ENCODE data around the gene FAM136A. TPM values are rescaled to one million over a fixed set of nuclear protein-coding genes. Genes with fewer than 3 reads are reported as not detected.

The FAM136A gene
- total RNA-seq = 24.9 and 29.2 TPM in 2 replicates

DNA sequence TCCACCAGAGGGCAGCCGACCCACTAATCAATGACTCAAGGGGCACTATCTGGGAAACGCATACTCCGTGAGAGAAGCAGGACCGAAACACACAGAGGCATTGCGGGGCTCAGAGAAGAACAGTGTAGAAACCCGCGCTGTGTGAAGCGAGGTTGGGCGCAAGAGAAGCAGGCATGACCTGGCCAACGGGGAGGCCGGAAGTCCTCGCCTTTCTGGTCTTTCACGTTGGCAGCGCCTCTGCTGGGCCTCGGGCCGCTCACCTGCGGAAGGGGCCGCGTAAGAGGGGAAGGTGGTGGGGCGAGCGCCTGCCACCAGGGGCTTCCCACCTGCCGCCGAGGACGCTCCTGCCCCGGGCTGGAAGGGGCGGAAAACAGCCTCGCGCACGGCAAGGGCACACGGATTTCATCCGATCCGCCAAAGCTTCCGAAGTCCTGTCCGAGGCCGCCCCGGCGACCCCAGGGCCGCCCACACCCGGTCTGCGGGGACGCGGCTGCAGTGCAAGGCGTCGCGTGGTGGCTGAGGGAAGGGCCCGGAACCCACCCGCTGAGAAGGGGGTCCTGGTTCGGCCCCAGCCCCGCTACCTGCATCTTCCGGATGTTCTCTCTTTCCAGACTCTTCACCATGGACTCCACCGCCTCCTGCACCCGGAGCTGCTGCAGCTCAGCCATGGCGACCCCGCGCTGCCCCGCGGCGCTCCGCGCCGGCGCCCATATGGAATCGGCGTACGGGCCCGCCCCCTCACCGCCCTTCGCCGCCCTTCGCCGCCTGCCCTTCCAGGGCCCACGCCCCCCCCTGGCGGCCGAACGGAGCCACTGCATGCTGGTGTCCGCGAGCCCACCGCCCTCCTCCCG is at the start of gene FAM136A:
Gene FAM136A, minus strand, starts transcription at position 724 of the 851 bp plus-strand sequence. Its CDS starts 56 bp downstream, at position 668.

DNA sequence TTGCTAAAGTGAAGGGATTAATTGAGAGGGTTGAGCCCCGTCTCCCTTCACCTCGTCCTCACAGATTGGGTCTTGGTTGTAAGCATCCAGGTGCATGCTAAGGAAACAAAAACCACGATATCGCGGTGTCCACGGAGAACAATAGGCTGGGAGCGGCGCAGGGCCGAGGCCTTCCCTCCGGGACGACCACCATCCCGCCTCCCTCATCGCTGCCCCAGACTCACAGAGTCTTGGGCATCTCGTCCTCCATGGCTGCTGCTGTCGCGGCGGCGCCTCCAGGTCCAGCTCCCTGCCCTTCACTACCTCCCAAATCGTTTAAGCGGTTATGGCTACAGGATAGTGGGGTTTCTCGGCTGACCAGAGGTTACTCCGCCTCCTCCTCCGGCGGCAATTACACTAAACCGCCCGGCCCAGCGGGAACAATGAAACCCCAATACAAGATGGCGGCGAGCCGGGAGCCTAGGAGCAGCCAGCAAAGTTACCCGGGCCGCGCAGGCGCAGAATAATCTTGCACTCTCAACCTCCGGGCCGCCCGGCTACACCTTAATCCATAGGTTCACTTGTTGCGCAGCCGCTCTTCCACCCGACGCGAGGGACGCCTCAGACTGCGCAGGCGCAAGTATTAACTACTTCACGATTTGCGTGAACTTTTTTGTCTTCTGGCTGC is 53.6 kb downstream of the FAM136A start, which contains the start of gene TIA1:
Gene TIA1, minus strand, starts transcription at position 448 of the 667 bp plus-strand sequence. Its CDS starts 198 bp downstream, at position 250.

Other genes starting within 250 kb of the FAM136A start
- gene PCBP1, start 214.6 kb downstream of the FAM136A start, total RNA-seq = 33.6 and 68.9 TPM in 2 replicates
- gene C2orf42, start 111.0 kb downstream of the FAM136A start, total RNA-seq = 23.2 and 23.8 TPM in 2 replicates
- 115 and 123 TPM in 2 replicates for gene TIA1, start 53.4 kb downstream of the FAM136A start, total RNA-seq
- 106 and 112 TPM in 2 replicates for gene PCYOX1, start 43.9 kb downstream of the FAM136A start, total RNA-seq
- 83.8 and 181 TPM in 2 replicates for gene SNRPG, start 8.3 kb downstream of the FAM136A start, total RNA-seq